Ovary (tissue), 3 donors: ENCODE data around the gene TTC13.

ENCODE experiments used
- CTCF ChIP-seq, 3 donors: fragments of 450-650 bp in 2 of 3; fragments of 200-600 bp in 1 of 3; IDR thresholded peaks; one replicate each; pipeline versions ENCODE4 v1.5.1 to v1.8.0; 2016 to 2022; ENCODE audit warnings: antibody characterized with exemption in 3 of 3, mild to moderate bottlenecking in 1 of 3
- POLR2A ChIP-seq: fragments of 450-650 bp; IDR thresholded peaks from one replicate; pipeline ENCODE4 v1.6.1; 2017; ENCODE audit warnings: antibody characterized with exemption, mild to moderate bottlenecking, moderate library complexity
- donor health status: DM: no; HTN: no; CAD: no.

GRCh38 chr1:230865062-230865817 is 113.4 kb downstream of the TTC13 start:
- TF ChIP-seq CTCF (IDR thresholded peaks at IDR 0.05) (no peak), POLR2A (no peak)
